Fibroblast of the aortic adventitia (primary cell): ENCODE results near the gene ASIC4. TPM values are rescaled to one million over a fixed set of nuclear protein-coding genes. Genes with fewer than 3 reads are reported as not detected.

Experiments used
- DNase-seq: peaks from one replicate; pipeline ENCODE4 v3.0.0-alpha.2; 2010; ENCODE audit warnings: low read depth
- H3K4me3 ChIP-seq: 2 replicates; pipeline ENCODE4 v1.5.1; 2011; ENCODE audit warnings: low read depth, mild to moderate bottlenecking, control low read depth, low read length, moderate library complexity
- CTCF ChIP-seq: IDR thresholded peaks from 2 replicates; pipeline ENCODE4 v1.5.1; 2011; ENCODE audit warnings: mild to moderate bottlenecking, low read length, control low read depth, inconsistent platforms; ENCODE audit not compliant: insufficient read depth
- total RNA-seq: library from RNA; depleted of rRNA; stranded (reverse); fragments of >200 nt; gene quantifications from 2 replicates; pipeline ENCODE4 v1.2.3, GENCODE V29; 2012; ENCODE audit warnings: low replicate concordance

Gene ASIC4
- total RNA-seq, 1 donor, result not detected

GRCh38 chr2:219562049-219563020, 48.1 kb downstream of the ASIC4 start:
- no peak for TF ChIP-seq CTCF
- H3K4me3 ChIP-seq, result no peak overlapping the region
- DNase-seq, result no peak

GRCh38 chr2:219563271-219563928, 49.1 kb downstream of the ASIC4 start:
- no peak for DNase-seq
- no peak for TF ChIP-seq CTCF

GRCh38 chr2:219565130-219566080, 51.1 kb downstream of the ASIC4 start:
- no peak for DNase-seq
- no peak overlapping the region for H3K4me3 ChIP-seq
- TF ChIP-seq CTCF, result no peak

More at GRCh38 chr2:219563271-219563928, 49.1 kb downstream of the ASIC4 start:
- H3K4me3 ChIP-seq, result no peak overlapping the region

- TF ChIP-seq CTCF, result no peak
- no peak for DNase-seq
- H3K4me3 ChIP-seq, result no peak overlapping the region
These were observed 52.4 kb downstream of the ASIC4 start for GRCh38 chr2:219566640-219567039.

- no peak overlapping the region for H3K4me3 ChIP-seq
- no peak for DNase-seq
- TF ChIP-seq CTCF, result no peak
These were observed 52.8 kb downstream of the ASIC4 start for GRCh38 chr2:219567131-219567530.

- TF ChIP-seq CTCF, result no peak
- H3K4me3 ChIP-seq, result no peak overlapping the region
- DNase-seq, result no peak
These were observed 53.6 kb downstream of the ASIC4 start for GRCh38 chr2:219567791-219568361.
